Loucy (cell line): Measurements from ENCODE around the gene BLID.

ENCODE experiments used
- H2AFZ ChIP-seq: fragments of 200-600 bp; sonication (generic); 2 replicates; pipeline ENCODE4 v1.6.0; 2016; ENCODE audit warnings: antibody characterized with exemption, mild to moderate bottlenecking, low read length, moderate library complexity
- H3F3A ChIP-seq: fragments of 200-600 bp; 2 replicates; pipeline ENCODE4 v1.6.0; 2016; ENCODE audit warnings: antibody characterized with exemption, low read depth, mild to moderate bottlenecking
- H3K27me3 ChIP-seq: fragments of 200-600 bp; sonication (generic); 2 replicates; pipeline ENCODE4 v1.6.1; 2014; ENCODE audit warnings: low read length, mild to moderate bottlenecking; ENCODE audit not compliant: insufficient read depth, poor library complexity, severe bottlenecking
- H3K36me3 ChIP-seq: fragments of 200-600 bp; sonication (generic); 2 replicates; pipeline ENCODE4 v1.6.1; 2016; ENCODE audit warnings: low read length; ENCODE audit not compliant: insufficient read depth
- H3K4me1 ChIP-seq: fragments of 200-600 bp; sonication (generic); 2 replicates; pipeline ENCODE4 v1.5.1; 2014; ENCODE audit warnings: low read length, mild to moderate bottlenecking; ENCODE audit not compliant: insufficient read depth, poor library complexity, severe bottlenecking
- H3K4me2 ChIP-seq: fragments of 200-600 bp; sonication (generic); 2 replicates; pipeline ENCODE4 v1.6.0; 2014; ENCODE audit warnings: antibody characterized with exemption, low read length, low read depth, mild to moderate bottlenecking; ENCODE audit not compliant: poor library complexity, severe bottlenecking
- H3K4me3 ChIP-seq: fragments of 200-600 bp; sonication (generic); 2 replicates; pipeline ENCODE4 v1.5.1; 2014; ENCODE audit warnings: low read length, mild to moderate bottlenecking, mixed read lengths; ENCODE audit not compliant: poor library complexity, severe bottlenecking
- H3K79me2 ChIP-seq: fragments of 200-600 bp; sonication (generic); 2 replicates; pipeline ENCODE4 v1.6.1; 2014; ENCODE audit warnings: low read length; ENCODE audit not compliant: insufficient read depth
- H3K9ac ChIP-seq: fragments of 200-600 bp; sonication (generic); 2 replicates; pipeline ENCODE4 v1.6.0; 2014; ENCODE audit warnings: mild to moderate bottlenecking, low read depth, low read length, moderate library complexity; ENCODE audit not compliant: poor library complexity, severe bottlenecking
- H3K9me2 ChIP-seq: fragments of 200-600 bp; sonication (generic); replicated peaks from 2 replicates; pipeline ENCODE4 v1.6.1; 2016; ENCODE audit warnings: low read depth, low read length, mixed read lengths
- H3K9me3 ChIP-seq: fragments of 200-600 bp; sonication (generic); 2 replicates; pipeline ENCODE4 v1.6.1; 2014; ENCODE audit warnings: mild to moderate bottlenecking, antibody characterized with exemption, low read length, low read depth; ENCODE audit not compliant: insufficient read depth
- H4K20me1 ChIP-seq: fragments of 200-600 bp; sonication (generic); 2 replicates; pipeline ENCODE4 v1.6.0; 2014; ENCODE audit warnings: antibody characterized with exemption, low read length, mild to moderate bottlenecking; ENCODE audit not compliant: insufficient read depth, poor library complexity, severe bottlenecking
- EZH2phosphoT487 ChIP-seq: fragments of 200-600 bp; IDR thresholded peaks from 2 replicates; pipeline ENCODE4 v1.6.1; 2018; ENCODE audit warnings: antibody characterized with exemption, mild to moderate bottlenecking, moderate library complexity, borderline replicate concordance
- TF ChIP-seq, protein P1 (sequence below): fragments of 200-600 bp; sonication (generic); conservative IDR thresholded peaks from 2 replicates; pipeline ENCODE4 v1.5.1; 2014; ENCODE audit warnings: mild to moderate bottlenecking, antibody characterized with exemption, low read length

Gene BLID

DNA sequence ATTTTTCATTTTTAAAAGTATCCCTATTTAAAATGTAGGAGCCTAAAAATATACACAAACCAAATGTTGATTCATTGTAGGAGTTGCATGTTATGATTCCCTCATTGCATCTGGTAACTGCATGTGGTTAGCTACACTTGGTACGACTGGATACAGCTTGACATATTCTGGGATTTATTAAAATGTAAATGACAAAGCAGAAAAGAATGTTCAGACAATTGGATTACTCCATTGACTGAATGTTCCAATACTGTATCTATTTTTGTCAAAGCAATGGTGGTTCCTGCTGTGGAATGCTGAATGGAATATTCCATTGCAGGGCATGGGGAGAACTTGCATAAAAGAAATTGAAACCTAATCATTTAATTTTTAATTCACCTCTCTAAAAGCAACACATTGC lies 30.8 kb downstream of the BLID start:
- H3K4me2 ChIP-seq = no peak overlapping the region
- H3K36me3 ChIP-seq = no peaks in the 10 kb centered on the region
- no peaks in the 10 kb centered on the region for H3K9me2 ChIP-seq
- no peaks in the 10 kb centered on the region for H3K4me1 ChIP-seq
- H2AFZ ChIP-seq = no peak overlapping the region
- no peak overlapping the region for H3K4me3 ChIP-seq
- H3K9ac ChIP-seq = no peak overlapping the region
- no peaks in the 10 kb centered on the region for H3K79me2 ChIP-seq
- no peaks in the 10 kb centered on the region for H3F3A ChIP-seq
- no peaks in the 10 kb centered on the region for H4K20me1 ChIP-seq
- H3K9me3 ChIP-seq = no peaks in the 10 kb centered on the region
- H3K27me3 ChIP-seq = no peaks in the 10 kb centered on the region
- TF ChIP-seq, protein P1, sequence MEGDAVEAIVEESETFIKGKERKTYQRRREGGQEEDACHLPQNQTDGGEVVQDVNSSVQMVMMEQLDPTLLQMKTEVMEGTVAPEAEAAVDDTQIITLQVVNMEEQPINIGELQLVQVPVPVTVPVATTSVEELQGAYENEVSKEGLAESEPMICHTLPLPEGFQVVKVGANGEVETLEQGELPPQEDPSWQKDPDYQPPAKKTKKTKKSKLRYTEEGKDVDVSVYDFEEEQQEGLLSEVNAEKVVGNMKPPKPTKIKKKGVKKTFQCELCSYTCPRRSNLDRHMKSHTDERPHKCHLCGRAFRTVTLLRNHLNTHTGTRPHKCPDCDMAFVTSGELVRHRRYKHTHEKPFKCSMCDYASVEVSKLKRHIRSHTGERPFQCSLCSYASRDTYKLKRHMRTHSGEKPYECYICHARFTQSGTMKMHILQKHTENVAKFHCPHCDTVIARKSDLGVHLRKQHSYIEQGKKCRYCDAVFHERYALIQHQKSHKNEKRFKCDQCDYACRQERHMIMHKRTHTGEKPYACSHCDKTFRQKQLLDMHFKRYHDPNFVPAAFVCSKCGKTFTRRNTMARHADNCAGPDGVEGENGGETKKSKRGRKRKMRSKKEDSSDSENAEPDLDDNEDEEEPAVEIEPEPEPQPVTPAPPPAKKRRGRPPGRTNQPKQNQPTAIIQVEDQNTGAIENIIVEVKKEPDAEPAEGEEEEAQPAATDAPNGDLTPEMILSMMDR = no peak
- no peak for TF ChIP-seq EZH2phosphoT487

DNA sequence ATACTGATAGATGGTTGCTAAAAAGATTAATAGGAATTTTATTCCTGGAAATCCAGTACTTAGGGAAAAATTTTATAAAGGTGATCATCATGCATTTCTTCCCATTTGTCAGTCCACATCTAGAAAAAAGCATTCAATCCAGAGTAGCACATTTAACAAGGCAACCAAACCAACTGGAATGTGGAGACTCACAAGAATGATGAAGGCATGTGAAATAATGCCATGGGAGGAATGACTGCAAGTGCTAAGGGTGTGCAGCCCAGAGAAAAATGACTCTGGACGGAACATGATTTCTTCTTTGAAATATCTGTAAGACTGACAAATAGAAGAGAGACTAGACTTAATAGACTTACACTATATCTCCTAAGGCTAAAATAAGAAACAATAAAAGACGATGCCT lies 33.8 kb downstream of the BLID start:
- Histone ChIP-seq H4K20me1 (no peaks in the 10 kb centered on the region), H3F3A (no peaks in the 10 kb centered on the region)

DNA sequence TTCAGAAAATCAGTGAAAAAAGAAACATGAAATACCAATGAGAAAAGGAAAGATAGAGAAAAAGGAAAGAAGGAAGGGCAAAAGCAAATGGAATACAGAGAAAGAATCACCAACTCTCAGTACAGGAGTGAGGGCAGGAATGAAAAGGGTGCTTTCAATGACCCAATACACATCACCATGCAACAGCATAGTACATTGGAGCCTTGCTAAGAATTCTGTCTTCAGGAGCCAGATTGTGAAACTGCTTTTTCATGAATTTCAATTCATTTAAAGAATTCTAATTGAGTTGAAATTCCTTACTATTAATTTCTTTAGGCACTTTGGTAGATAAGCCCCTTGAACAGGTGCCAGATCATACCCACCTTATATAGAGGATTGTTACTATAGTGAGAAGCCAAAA lies 34.9 kb downstream of the BLID start:
- Histone ChIP-seq H3K9ac (no peak overlapping the region), H4K20me1 (no peaks in the 10 kb centered on the region), H3K9me3 (no peaks in the 10 kb centered on the region), H3K4me1 (no peaks in the 10 kb centered on the region), H3K79me2 (no peaks in the 10 kb centered on the region), H3K27me3 (no peaks in the 10 kb centered on the region), H3K4me3 (no peak overlapping the region), H3K9me2 (no peaks in the 10 kb centered on the region), H3K36me3 (no peaks in the 10 kb centered on the region), H2AFZ (no peak overlapping the region), H3K4me2 (no peak overlapping the region), H3F3A (no peaks in the 10 kb centered on the region)
- TF ChIP-seq EZH2phosphoT487 = no peak
- TF ChIP-seq, protein P1 = no peak

More for the DNA sequence above, 33.8 kb downstream of the BLID start:
- H3K9ac ChIP-seq = no peak overlapping the region
- H3K4me2 ChIP-seq = no peak overlapping the region
- no peaks in the 10 kb centered on the region for H3K9me3 ChIP-seq
- H2AFZ ChIP-seq = no peak overlapping the region
- no peak overlapping the region for H3K4me3 ChIP-seq
- no peaks in the 10 kb centered on the region for H3K36me3 ChIP-seq
- H3K79me2 ChIP-seq = no peaks in the 10 kb centered on the region
- no peaks in the 10 kb centered on the region for H3K27me3 ChIP-seq
- H3K9me2 ChIP-seq = no peaks in the 10 kb centered on the region
- TF ChIP-seq, protein P1 = no peak
- TF ChIP-seq EZH2phosphoT487 = no peak
- no peaks in the 10 kb centered on the region for H3K4me1 ChIP-seq
